Suprapubic skin (tissue), 4 donors: ENCODE measurements around the gene KCNAB2. TPM values are rescaled to one million over a fixed set of nuclear protein-coding genes. Genes with fewer than 3 reads are reported as not detected.

ENCODE experiments used
- DNase-seq, 2 donors: peaks; one replicate each; pipeline ENCODE4 v3.0.0-alpha.2; 2019; ENCODE audit warnings: low spot score in 2 of 2
- H3K27ac ChIP-seq: fragments of 200-600 bp; sonication (generic); one replicate; pipeline ENCODE4 v1.5.1; 2019
- H3K27me3 ChIP-seq: fragments of 200-600 bp; sonication (generic); one replicate; pipeline ENCODE4 v1.5.1; 2019
- H3K36me3 ChIP-seq: fragments of 200-600 bp; sonication (generic); one replicate; pipeline ENCODE4 v1.5.1; 2019
- H3K4me1 ChIP-seq: fragments of 200-600 bp; sonication (generic); one replicate; pipeline ENCODE4 v1.5.1; 2019
- H3K4me3 ChIP-seq: fragments of 200-600 bp; sonication (generic); one replicate; pipeline ENCODE4 v1.5.1; 2019; ENCODE audit warnings: mild to moderate bottlenecking
- H3K9me3 ChIP-seq: fragments of 200-600 bp; sonication (generic); one replicate; pipeline ENCODE4 v1.5.1; 2019
- EP300 ChIP-seq: sonication (generic); formaldehyde crosslinking; IDR thresholded peaks from one replicate; pipeline ENCODE4 v1.6.1; 2017; ENCODE audit warnings: antibody characterized with exemption
- POLR2A ChIP-seq, 2 donors: fragments of 450-650 bp; IDR thresholded peaks; one replicate each; pipeline ENCODE4 v1.6.1; 2017; ENCODE audit warnings: antibody characterized with exemption in 2 of 2, mild to moderate bottlenecking in 2 of 2, moderate library complexity in 2 of 2
- POLR2AphosphoS5 ChIP-seq, 3 donors: sonication (generic); formaldehyde crosslinking; IDR thresholded peaks; one replicate each; pipeline ENCODE4 v1.6.1; 2017; ENCODE audit warnings: antibody characterized with exemption in 3 of 3
- WGBS: methylation state at CpG from one replicate; pipeline ENCODE4 v1.1.5; 2018; 5-methylcytosine and 5-hydroxymethylcytosine counted together
- total RNA-seq, 4 donors: library from RNA; depleted of rRNA; stranded (reverse); fragments of >200 nt; gene quantifications; one replicate each; pipeline ENCODE4 v1.1.0, GENCODE V29; 2016
- TF ChIP-seq, protein P1 (sequence below), 2 donors: fragments of 200-600 bp in 1 of 2; fragments of 450-650 bp in 1 of 2; sonication (generic) in 1 of 2; IDR thresholded peaks; one replicate each; pipeline ENCODE4 v1.5.1; 2016 to 2019; ENCODE audit warnings: antibody characterized with exemption in 2 of 2, mild to moderate bottlenecking in 1 of 2, moderate library complexity in 1 of 2

The KCNAB2 gene
- total RNA-seq, 4 donors from 2014 or later, result 13.3 to 17.5 (median 16.2) TPM

GRCh38 chr1:6003568-6004411 lies 41.9 kb upstream of the KCNAB2 start:
- 77% methylated on average over 24 of the region's 24 CpGs for WGBS
- Histone ChIP-seq H3K9me3 (no peaks in the 10 kb centered on the region), H3K36me3 (no peaks in the 10 kb centered on the region), H3K27me3 (no peaks in the 10 kb centered on the region), H3K4me1 (no peaks in the 10 kb centered on the region), H3K27ac (no peak overlapping the region), H3K4me3 (no peak overlapping the region)
- no peak for TF ChIP-seq POLR2A (IDR thresholded peaks at IDR 0.05)
- no peak for TF ChIP-seq EP300
- no peak for TF ChIP-seq POLR2AphosphoS5 (IDR thresholded peaks at IDR 0.05)
- TF ChIP-seq, protein P1, sequence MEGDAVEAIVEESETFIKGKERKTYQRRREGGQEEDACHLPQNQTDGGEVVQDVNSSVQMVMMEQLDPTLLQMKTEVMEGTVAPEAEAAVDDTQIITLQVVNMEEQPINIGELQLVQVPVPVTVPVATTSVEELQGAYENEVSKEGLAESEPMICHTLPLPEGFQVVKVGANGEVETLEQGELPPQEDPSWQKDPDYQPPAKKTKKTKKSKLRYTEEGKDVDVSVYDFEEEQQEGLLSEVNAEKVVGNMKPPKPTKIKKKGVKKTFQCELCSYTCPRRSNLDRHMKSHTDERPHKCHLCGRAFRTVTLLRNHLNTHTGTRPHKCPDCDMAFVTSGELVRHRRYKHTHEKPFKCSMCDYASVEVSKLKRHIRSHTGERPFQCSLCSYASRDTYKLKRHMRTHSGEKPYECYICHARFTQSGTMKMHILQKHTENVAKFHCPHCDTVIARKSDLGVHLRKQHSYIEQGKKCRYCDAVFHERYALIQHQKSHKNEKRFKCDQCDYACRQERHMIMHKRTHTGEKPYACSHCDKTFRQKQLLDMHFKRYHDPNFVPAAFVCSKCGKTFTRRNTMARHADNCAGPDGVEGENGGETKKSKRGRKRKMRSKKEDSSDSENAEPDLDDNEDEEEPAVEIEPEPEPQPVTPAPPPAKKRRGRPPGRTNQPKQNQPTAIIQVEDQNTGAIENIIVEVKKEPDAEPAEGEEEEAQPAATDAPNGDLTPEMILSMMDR (IDR thresholded peaks at IDR 0.05), result no peak
- peak in 1 of 2 donors; percentile 40 for DNase-seq

GRCh38 chr1:6004412-6005123 lies 41.1 kb upstream of the KCNAB2 start:
- peak; percentile 21 to 67 for DNase-seq
- no peaks in the 10 kb centered on the region for H3K4me1 ChIP-seq
- TF ChIP-seq EP300, result no peak
- no peak overlapping the region for H3K27ac ChIP-seq
- 91% methylated on average over 11 of the region's 11 CpGs for WGBS
- H3K27me3 ChIP-seq, result no peaks in the 10 kb centered on the region
- no peaks in the 10 kb centered on the region for H3K36me3 ChIP-seq
- no peak overlapping the region for H3K4me3 ChIP-seq
- H3K9me3 ChIP-seq, result no peaks in the 10 kb centered on the region

DNA sequence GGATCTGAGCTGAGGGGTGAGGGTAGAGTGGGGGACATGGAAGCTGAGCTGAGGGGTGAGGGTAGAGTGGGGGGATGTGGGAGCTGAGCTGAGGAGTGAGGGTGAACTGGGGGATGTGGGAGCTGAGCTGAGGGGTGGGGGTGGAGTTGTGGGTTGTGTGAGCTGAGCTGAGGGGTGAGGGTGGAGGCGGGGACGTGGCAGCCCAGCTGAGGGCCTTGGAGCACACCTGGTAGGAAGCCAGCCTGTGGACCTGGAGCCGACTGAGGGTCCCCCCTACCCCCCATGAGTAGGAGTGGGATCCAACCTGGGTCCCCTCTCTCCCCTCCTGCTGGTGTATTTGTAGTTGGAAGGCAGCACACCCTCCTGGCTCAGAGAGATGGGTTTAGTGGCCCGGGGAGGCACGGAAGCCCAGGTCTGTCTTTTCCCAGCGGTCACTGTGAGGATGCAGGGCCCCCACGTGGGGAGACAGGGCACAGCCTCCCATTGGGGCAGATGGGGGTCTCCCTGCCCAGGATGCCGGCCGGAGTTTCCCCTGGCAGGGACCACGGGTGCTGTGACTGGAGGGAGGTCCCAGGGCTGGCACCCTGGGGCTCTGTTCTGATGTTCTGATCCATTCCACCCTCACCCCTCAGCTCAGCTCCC lies 40.3 kb upstream of the KCNAB2 start:
- peak in 1 of 2 donors; percentile 73 for DNase-seq
- H3K9me3 ChIP-seq, result no peaks in the 10 kb centered on the region
- 73% methylated on average over 10 of the region's 10 CpGs for WGBS
- no peaks in the 10 kb centered on the region for H3K27me3 ChIP-seq
- H3K4me3 ChIP-seq, result no peak overlapping the region
- no peaks in the 10 kb centered on the region for H3K36me3 ChIP-seq
- H3K27ac ChIP-seq, result no peak overlapping the region
- no peaks in the 10 kb centered on the region for H3K4me1 ChIP-seq
- TF ChIP-seq POLR2A (IDR thresholded peaks at IDR 0.05) (no peak), POLR2AphosphoS5 (IDR thresholded peaks at IDR 0.05) (no peak), EP300 (no peak)
- TF ChIP-seq, protein P1 (IDR thresholded peaks at IDR 0.05), result no peak

- Histone ChIP-seq H3K27ac (no peak overlapping the region), H3K4me1 (no peaks in the 10 kb centered on the region), H3K27me3 (no peaks in the 10 kb centered on the region), H3K36me3 (no peaks in the 10 kb centered on the region), H3K9me3 (no peaks in the 10 kb centered on the region), H3K4me3 (no peak overlapping the region)
- peak in 1 of 2 donors; percentile 24 for DNase-seq
- TF ChIP-seq POLR2AphosphoS5 (IDR thresholded peaks at IDR 0.05) (no peak), POLR2A (IDR thresholded peaks at IDR 0.05) (no peak), EP300 (no peak)
- TF ChIP-seq, protein P1 (IDR thresholded peaks at IDR 0.05), result no peak
- WGBS, result 95% methylated on average over 4 of the region's 12 CpGs
Observed at GRCh38 chr1:6006882-6007281, 38.8 kb upstream of the KCNAB2 start.

- no peaks in the 10 kb centered on the region for H3K9me3 ChIP-seq
- no peaks in the 10 kb centered on the region for H3K27me3 ChIP-seq
- no peak for TF ChIP-seq EP300
- no peak overlapping the region for H3K4me3 ChIP-seq
- WGBS, result 69% methylated on average over 25 of the region's 25 CpGs
- no peaks in the 10 kb centered on the region for H3K36me3 ChIP-seq
- H3K4me1 ChIP-seq, result no peaks in the 10 kb centered on the region
- no peak for DNase-seq
- no peak overlapping the region for H3K27ac ChIP-seq
Observed at GRCh38 chr1:6007318-6008083, 38.2 kb upstream of the KCNAB2 start.
